GM19025 (cell line): ENCODE measurements around the gene ZC2HC1C.
A peak's percentile ranks its signal among the peaks of the same experiment; 100 is the strongest.

Source experiments
- ATAC-seq: cut with Tn5 transposase; IDR thresholded peaks from one replicate; pipeline ENCODE4 v1.9.1; 2021; ENCODE audit warnings: mild to moderate bottlenecking, low read depth, moderate library complexity; ENCODE audit not compliant: unreplicated experiment

Gene ZC2HC1C

GRCh38 chr14:75069121-75069810, at the start of gene ZC2HC1C:
TSS of gene ZC2HC1C (plus strand) at chr14:75069641. CDS start at chr14:75070574, 933 bp downstream.
- peak; percentile 77 for ATAC-seq

DNA sequence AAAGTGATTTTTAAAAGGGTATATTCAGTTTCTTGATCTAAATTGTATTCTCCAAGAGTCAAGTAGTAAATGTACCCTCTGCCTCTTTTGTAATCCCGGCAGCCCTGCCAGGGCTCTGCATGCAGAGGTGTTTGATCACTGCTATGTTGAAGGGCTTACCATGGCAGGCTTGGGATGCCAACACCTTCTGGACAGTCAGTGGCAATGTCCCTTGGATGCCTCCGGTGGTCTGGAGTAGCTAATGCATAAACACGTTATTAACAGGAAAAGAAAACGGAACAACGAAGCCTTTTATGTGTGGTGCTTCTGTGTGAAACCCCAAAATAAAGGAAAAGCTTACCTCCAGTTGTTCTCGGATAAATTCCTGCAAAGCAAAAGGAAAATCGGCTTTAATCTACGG, 46.8 kb upstream of the ZC2HC1C start:
- ATAC-seq, result no peak

- ATAC-seq, result no peak
Observed at GRCh38 chr14:75023108-75023507, 46.3 kb upstream of the ZC2HC1C start.

- ATAC-seq, result no peak
Observed at GRCh38 chr14:75025082-75025481, 44.4 kb upstream of the ZC2HC1C start.

DNA sequence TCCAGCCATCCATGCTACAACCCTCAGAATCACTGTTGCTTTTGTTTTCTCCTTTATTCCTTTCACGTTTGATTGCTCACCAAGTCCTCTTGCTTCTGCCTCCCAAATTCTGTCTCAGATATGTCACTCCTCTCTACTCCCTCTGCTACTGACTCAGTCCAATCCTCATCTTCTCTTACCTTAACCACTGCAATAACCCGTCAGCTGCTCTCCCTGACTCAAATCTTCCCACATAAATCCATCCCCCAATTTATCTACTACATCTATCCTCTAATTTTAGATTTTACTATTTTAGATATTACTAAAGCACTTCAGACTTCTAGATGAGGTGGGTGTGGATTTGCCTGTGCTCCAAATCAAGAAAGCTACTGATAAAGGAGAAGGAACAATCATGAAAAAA, 43.6 kb upstream of the ZC2HC1C start:
- no peak for ATAC-seq

DNA sequence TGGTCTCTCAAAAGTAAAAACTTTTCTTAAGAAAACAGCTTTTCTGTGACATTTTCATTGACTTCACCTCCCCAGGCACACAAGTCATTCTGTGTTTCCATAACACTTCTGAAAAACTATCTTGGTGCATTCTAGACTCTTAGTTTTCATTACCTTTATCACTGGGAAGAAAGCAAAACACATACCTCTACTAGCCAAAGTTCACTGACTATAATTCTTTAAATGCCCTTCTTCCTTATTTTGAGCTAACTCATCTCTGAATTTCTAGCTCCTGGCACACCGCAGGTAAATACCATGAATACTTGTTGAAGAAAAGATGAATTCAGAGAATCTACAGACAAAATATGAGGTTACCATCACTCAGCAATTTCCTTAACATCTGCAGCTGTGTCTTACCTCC, 39.3 kb upstream of the ZC2HC1C start:
- no peak for ATAC-seq

DNA sequence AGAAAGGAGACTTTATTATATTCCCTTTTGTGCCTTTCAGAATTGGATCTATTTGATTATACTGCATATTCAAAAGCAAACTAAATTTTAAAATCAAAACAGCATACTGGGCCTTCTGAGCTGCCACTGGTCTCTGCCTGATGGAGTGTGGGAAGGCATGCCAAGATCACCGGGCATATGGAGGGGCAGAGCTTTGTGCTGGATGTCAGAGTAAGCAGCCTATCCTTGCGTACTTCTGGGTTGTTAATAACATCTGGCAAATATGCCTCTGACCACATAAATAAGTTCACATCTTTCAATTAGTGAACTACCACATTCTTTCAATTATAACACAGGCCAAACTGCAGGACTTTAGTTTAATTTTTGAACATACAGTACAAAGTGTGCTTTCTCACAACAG, 36.5 kb upstream of the ZC2HC1C start:
- ATAC-seq, result no peak

DNA sequence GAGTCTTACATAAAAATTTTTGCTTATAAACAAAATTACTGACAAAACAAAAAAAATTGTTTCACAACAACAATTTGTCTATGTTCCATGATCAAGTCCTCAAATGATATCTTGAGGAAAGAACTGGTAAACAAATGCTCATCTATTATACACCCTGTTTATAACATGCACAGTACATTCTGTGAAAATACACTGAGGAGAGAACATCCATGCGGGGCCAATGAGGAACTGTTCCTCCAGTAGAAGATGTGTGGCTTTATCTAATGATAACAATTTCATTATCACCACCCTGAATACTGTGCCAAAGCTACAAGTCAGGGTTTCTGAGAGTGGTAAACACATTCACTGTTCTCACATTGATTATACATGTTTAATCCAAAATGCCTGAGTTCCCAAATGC, 28.9 kb upstream of the ZC2HC1C start:
- ATAC-seq, result no peak

DNA sequence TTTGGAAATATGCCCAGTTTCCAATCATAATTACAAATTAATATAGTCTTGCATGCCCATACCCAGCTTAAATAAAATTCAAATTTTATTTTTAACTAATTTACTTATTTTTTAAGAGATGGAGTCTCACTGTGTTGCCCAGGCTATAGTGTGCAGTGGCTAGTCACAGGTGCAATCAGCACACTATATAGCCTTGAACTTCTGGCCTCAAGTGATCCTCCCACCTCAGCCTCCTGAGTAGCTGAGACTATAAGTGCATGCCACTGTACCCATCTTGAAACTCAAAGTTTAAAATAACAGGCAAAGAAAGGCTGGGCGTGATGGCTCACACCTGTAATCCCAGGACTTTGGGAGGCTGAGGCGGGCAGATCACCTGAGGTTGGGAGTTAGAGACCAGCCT, 28.5 kb upstream of the ZC2HC1C start:
- ATAC-seq, result no peak

DNA sequence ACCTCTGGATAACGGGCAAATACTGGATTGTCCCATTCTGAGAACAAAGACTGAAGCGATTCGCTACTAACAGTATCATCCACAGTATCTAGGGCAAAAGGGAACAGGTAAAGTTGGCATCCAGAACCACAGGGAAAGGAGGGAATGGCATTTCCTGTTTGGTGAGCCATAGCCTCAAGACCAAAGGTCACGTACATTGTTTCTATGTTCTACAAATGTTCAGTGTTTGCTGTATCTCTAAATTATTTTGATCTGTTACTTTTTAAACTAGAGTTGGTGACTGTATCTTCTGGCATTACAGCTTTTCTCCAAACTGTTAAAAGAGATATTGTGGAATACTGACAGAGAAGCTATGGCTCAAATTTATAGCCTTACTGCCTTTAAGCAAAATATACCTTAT, 27.8 kb upstream of the ZC2HC1C start:
- ATAC-seq, result no peak

DNA sequence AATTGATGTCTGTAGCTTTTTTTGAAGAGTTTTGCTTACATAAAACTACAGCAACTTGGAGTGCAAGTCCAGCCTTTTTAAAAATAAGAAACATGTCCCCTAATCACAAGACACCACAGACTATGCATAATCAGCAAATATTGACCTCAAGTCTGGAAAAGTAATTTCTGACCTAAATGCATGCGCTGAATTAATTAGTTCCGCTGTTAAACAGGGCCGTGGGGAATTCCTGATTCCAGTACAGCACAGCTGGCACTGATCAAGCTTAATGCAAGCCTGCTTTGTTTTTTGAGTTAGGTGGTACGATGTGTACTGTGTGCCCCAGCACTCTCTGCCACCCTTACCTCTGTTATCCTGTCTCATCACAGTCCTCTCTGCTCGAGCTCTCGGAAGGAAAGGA, 27.4 kb upstream of the ZC2HC1C start:
- ATAC-seq, result no peak

DNA sequence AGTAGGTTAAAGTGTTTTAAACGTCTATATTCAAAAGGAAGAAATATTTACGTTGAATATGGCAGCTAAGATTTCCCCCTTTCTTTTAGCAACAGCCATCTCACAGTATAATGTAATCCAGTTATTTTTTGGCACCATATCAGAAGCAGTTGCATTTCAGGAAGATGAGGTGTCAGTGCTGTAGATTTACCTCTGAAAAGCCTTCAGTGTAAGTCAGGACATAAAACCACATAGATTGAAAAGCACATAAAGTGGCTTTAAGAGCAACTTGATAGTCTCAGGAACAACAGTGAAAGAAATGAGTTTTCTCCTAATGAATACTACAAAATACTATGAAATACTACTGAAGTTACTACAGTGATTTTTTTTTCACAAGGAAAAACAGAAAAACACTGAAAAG, 25.1 kb upstream of the ZC2HC1C start:
- no peak for ATAC-seq

DNA sequence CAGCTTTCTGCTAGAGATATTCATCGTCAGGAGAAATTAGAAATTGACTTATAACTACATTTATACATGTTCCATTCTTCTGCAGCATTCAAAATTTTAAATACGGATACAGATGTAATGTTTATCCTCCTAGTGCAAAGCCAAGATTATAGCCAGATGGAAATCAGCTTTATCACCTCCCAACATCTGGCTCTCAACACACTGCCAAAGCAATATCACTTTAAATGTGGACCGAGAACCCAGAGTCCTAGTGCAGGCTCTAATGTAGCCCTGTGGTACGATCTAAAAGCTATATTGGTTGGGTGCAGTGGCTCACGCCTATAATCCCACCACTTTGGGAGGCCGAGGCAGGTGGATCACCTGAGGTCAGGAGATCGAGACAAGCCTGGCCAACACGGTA, 24.7 kb upstream of the ZC2HC1C start:
- no peak for ATAC-seq

DNA sequence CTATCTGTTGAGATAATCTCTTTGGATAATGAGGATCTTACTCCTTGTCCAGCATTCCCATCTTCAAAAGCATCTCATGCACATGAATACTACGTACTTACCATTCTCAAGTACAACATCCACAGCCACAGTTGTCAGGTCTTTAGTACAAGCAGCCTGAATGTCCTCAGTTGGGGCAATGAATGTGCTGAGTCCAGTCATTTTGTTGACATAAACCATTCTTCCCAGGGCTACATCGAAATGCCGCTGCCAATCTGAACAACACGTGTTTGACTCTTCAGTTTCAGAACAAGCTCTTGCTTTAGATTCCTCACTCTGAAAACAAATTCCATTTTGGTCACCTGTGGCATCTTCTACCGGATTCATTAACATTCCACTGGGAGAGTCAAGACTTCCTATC, 23.2 kb upstream of the ZC2HC1C start:
- no peak for ATAC-seq

GRCh38 chr14:75046899-75047298, 22.5 kb upstream of the ZC2HC1C start:
- ATAC-seq, result no peak

GRCh38 chr14:75047506-75047905, 21.9 kb upstream of the ZC2HC1C start:
- ATAC-seq, result no peak

GRCh38 chr14:75048101-75048500, 21.3 kb upstream of the ZC2HC1C start:
- no peak for ATAC-seq

GRCh38 chr14:75049136-75049535, 20.3 kb upstream of the ZC2HC1C start:
- no peak for ATAC-seq

- no peak for ATAC-seq
Observed at GRCh38 chr14:75049731-75050201, 19.7 kb upstream of the ZC2HC1C start.

DNA sequence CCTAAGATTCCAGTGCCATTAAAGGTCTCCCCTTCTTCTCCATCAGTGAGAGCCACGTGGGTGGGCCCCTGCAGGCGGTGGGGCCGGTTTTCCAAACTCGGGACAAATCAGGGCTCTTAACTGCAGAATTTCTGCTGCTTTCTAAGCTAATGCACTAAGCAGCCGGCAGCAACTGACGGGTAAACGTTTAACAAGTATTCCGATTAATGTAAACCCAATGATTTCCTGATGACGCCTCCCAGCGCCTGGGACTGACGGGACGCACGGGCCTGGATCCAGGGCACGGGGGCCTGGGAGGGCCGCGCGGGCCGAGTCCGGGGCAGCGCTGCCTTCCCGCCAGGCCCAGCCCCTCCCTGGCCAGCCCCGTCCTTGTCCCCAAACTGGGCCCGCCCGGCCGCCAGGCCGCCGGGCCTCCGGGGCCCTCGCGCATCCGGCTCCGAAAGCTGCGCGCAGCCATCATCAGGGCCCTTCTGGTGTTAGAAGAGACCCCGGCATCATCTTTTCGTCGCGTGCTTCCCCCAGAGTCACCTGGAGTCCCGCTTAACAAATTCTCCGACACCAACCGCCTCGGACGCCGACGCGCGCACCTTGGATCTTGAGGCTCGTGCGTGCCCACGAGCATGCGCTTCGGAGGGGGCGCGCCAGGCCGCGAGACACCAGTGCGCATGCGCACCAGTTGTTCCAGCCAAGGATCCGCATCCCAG, 18.4 kb upstream of the ZC2HC1C start, which contains the start of gene MLH3:
Gene MLH3, minus strand, starts transcription at position 616 of the 704 bp plus-strand sequence. CDS start 1,812 bp downstream, outside the sequence.
- ATAC-seq, result peak; percentile 79

DNA sequence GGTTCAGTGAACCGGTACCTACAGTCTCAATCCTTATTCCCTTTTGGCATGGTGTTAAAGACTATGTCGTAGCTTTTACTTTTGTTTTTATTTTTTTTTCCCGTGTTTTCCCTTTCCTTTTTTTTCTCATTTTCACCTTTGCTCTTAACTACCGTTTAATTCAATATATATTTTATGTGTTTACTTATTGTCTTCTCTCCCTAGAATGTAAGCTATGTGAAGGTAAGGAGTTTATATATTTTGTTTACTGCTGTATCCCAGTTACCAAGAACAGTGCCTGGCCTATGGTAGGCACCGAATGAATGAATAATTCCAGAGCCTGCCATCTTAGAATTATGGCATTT, 17.9 kb upstream of the ZC2HC1C start:
- no peak for ATAC-seq
